Measurements from ENCODE around the gene SMURF2. TPM values are rescaled to one million over a fixed set of nuclear protein-coding genes. Genes with fewer than 3 reads are reported as not detected.

SMURF2 gene
- total RNA-seq, 6 experiments from 2014 or later = 2.5 to 6.8 (median 4.0) TPM

- no peak overlapping the region for H3K27ac ChIP-seq
- H3K27me3 ChIP-seq = no peaks in the 10 kb centered on the region
- intact Hi-C loops (cut with DNase I) = no loop called here
These were observed 3.2 kb downstream of the SMURF2 start for GRCh38 chr17:64658931-64659330.

GRCh38 chr17:64657610-64658125 is 4.4 kb downstream of the SMURF2 start:
- peaks cover 0 to 11% (median 0%) of the 10 kb centered on the region in 4 donors for H3K4me1 ChIP-seq
- TF ChIP-seq CTCF (IDR thresholded peaks at IDR 0.05) = no peak
- no peak for TF ChIP-seq POLR2A (IDR thresholded peaks at IDR 0.05)
- H3K4me3 ChIP-seq = no peak overlapping the region
- DNase-seq (no peak), ATAC-seq (no peak)
- H3K27me3 ChIP-seq = no peaks in the 10 kb centered on the region
- no peaks in the 10 kb centered on the region for H3K36me3 ChIP-seq
- intact Hi-C loops (cut with DNase I) = no loop called here
- no peaks in the 10 kb centered on the region for H3K9me3 ChIP-seq
- no peak overlapping the region for H3K27ac ChIP-seq
- 77% methylated on average over 4 of the region's 6 CpGs for WGBS (ENCODE audit: insufficient coverage, low coverage, low lambda C conversion rate, missing lambda C conversion rate)

More at GRCh38 chr17:64658931-64659330, 3.2 kb downstream of the SMURF2 start:
- peaks cover 0 to 11% (median 0%) of the 10 kb centered on the region in 4 donors for H3K4me1 ChIP-seq
- no peak overlapping the region for H3K4me3 ChIP-seq
- no peaks in the 10 kb centered on the region for H3K9me3 ChIP-seq
- no peaks in the 10 kb centered on the region for H3K36me3 ChIP-seq
- ATAC-seq = no peak
- no peak for TF ChIP-seq POLR2A (IDR thresholded peaks at IDR 0.05)
- no peak for DNase-seq

GRCh38 chr17:64655704-64656103 is 6.4 kb downstream of the SMURF2 start:
- intact Hi-C loops (cut with DNase I) = no loop called here
- H3K4me1 ChIP-seq = peaks cover 0 to 10% (median 0%) of the 10 kb centered on the region in 4 donors
- ATAC-seq = no peak
- H3K4me3 ChIP-seq = no peak overlapping the region
- no peak for TF ChIP-seq CTCF (IDR thresholded peaks at IDR 0.05)
- TF ChIP-seq POLR2A (IDR thresholded peaks at IDR 0.05) = no peak
- WGBS (ENCODE audit: insufficient coverage, low coverage, low lambda C conversion rate, missing lambda C conversion rate) = 100% methylated on average over 1 of the region's 2 CpGs
- no peak overlapping the region for H3K27ac ChIP-seq
- no peaks in the 10 kb centered on the region for H3K9me3 ChIP-seq
- DNase-seq = no peak
- no peaks in the 10 kb centered on the region for H3K36me3 ChIP-seq
- no peaks in the 10 kb centered on the region for H3K27me3 ChIP-seq

GRCh38 chr17:64653985-64654355 is 8.1 kb downstream of the SMURF2 start:
- intact Hi-C loops (cut with DNase I) = no loop called here
- Histone ChIP-seq H3K4me1 (peaks cover 0 to under 1% (median 0%) of the 10 kb centered on the region in 4 donors), H3K27me3 (no peaks in the 10 kb centered on the region), H3K4me3 (no peak overlapping the region), H3K27ac (no peak overlapping the region), H3K36me3 (no peaks in the 10 kb centered on the region), H3K9me3 (no peaks in the 10 kb centered on the region)
- 74% methylated on average over 4 of the region's 4 CpGs for WGBS (ENCODE audit: insufficient coverage, low coverage, low lambda C conversion rate, missing lambda C conversion rate)
- ATAC-seq = no peak
- TF ChIP-seq CTCF (IDR thresholded peaks at IDR 0.05) (no peak), POLR2A (IDR thresholded peaks at IDR 0.05) (no peak)
- DNase-seq = no peak

- no peak for TF ChIP-seq CTCF (IDR thresholded peaks at IDR 0.05)
- no peak for TF ChIP-seq POLR2A (IDR thresholded peaks at IDR 0.05)
These were observed 8.7 kb downstream of the SMURF2 start for GRCh38 chr17:64653325-64653984.

More at GRCh38 chr17:64653325-64653984, 8.7 kb downstream of the SMURF2 start:
- WGBS (ENCODE audit: insufficient coverage, low coverage, low lambda C conversion rate, missing lambda C conversion rate) = 74% methylated on average over 6 of the region's 6 CpGs
- H3K27ac ChIP-seq = no peak overlapping the region
- DNase-seq (no peak), ATAC-seq (no peak)
- intact Hi-C loops (cut with DNase I) = no loop called here
- H3K4me1 ChIP-seq = peaks cover 0 to 4% (median 0%) of the 10 kb centered on the region in 4 donors
- no peaks in the 10 kb centered on the region for H3K36me3 ChIP-seq
- H3K9me3 ChIP-seq = no peaks in the 10 kb centered on the region
- H3K4me3 ChIP-seq = no peak overlapping the region
- no peaks in the 10 kb centered on the region for H3K27me3 ChIP-seq
